IMR-90 (cell line): ENCODE results near the gene RPL6. TPM values are rescaled to one million over a fixed set of nuclear protein-coding genes. Genes with fewer than 3 reads are reported as not detected.
A peak's percentile ranks its signal among the peaks of the same experiment; 100 is the strongest.

Experiments
- ATAC-seq: fragments of 200-7000 bp; cut with Tn5 transposase; 2 replicates; pipeline ENCODE4 v1.9.1; 2020; ENCODE audit warnings: low read depth, mild to moderate bottlenecking, moderate library complexity
- BruUV-seq: library from RNA; stranded (reverse); fragments of 400-500 nt; replicated peaks from 2 replicates; lab custom pipeline; 2021; lab: Mats Ljungman, UMichigan
- CTCF ChIA-PET: fragments of 300-600 bp; formaldehyde crosslinking; extraction: SDS; loops from one replicate; lab custom pipeline; 2021; ENCODE audit warnings: antibody characterized with exemption; lab: Yijun Ruan, JAX
- POLR2A ChIA-PET: fragments of 300-600 bp; sonication (Branson Sonifier 250); formaldehyde crosslinking; loops from one replicate; lab custom pipeline; 2022; ENCODE audit warnings: antibody characterized with exemption; ENCODE audit not compliant: unreplicated experiment; lab: Charles Lee
- DNase-seq: peaks from one replicate; pipeline ENCODE4 v3.0.0; 2013
- H2AFZ ChIP-seq: replicated peaks from 2 replicates; pipeline ENCODE3; 2013; ENCODE audit warnings: low read length, mild to moderate bottlenecking; ENCODE audit not compliant: poor library complexity
- H2AK5ac ChIP-seq: 2 replicates; pipeline ENCODE4 v1.6.1; 2013; ENCODE audit warnings: low read depth, low read length, inconsistent platforms
- H2AK9ac ChIP-seq: replicated peaks from 2 replicates; pipeline ENCODE3; 2013; ENCODE audit warnings: mild to moderate bottlenecking, low read depth, low read length, moderate library complexity; ENCODE audit not compliant: poor library complexity
- H2BK120ac ChIP-seq: 2 replicates; pipeline ENCODE4 v1.6.1; 2013; ENCODE audit warnings: low read depth, low read length, inconsistent platforms
- H2BK15ac ChIP-seq: 3 replicates; pipeline ENCODE4 v1.6.1; 2013; ENCODE audit warnings: low read depth, low read length, inconsistent platforms
- H2BK20ac ChIP-seq: 2 replicates; pipeline ENCODE4 v1.6.1; 2013; ENCODE audit warnings: low read depth, mild to moderate bottlenecking, inconsistent platforms, low read length, moderate library complexity
- H2BK5ac ChIP-seq: 2 replicates; pipeline ENCODE4 v1.6.1; 2013; ENCODE audit warnings: mild to moderate bottlenecking, low read depth, low read length, inconsistent platforms; ENCODE audit not compliant: poor library complexity, severe bottlenecking
- H3K14ac ChIP-seq: replicated peaks from 2 replicates; pipeline ENCODE4 v1.6.1; 2013; ENCODE audit warnings: low read depth, low read length, inconsistent platforms
- H3K18ac ChIP-seq: 2 replicates; pipeline ENCODE4 v1.6.1; 2013; ENCODE audit warnings: low read depth, low read length, control low read depth
- H3K23ac ChIP-seq: 2 replicates; pipeline ENCODE4 v1.6.1; 2013; ENCODE audit warnings: low read depth, low read length, inconsistent platforms
- H3K27ac ChIP-seq: 2 replicates; pipeline ENCODE4 v1.5.1; 2013; ENCODE audit warnings: mild to moderate bottlenecking, control low read depth, low read length; ENCODE audit not compliant: insufficient read depth
- H3K27me3 ChIP-seq: 2 replicates; pipeline ENCODE4 v1.6.1; 2013; ENCODE audit warnings: low read length; ENCODE audit not compliant: control insufficient read depth, insufficient read depth
- H3K36me3 ChIP-seq: 2 replicates; pipeline ENCODE4 v1.6.1; 2013; ENCODE audit warnings: low read length, mixed read lengths; ENCODE audit not compliant: control insufficient read depth, insufficient read depth
- H3K4ac ChIP-seq: 2 replicates; pipeline ENCODE4 v1.6.1; 2013; ENCODE audit warnings: low read depth, low read length, inconsistent platforms
- H3K4me1 ChIP-seq: 2 replicates; pipeline ENCODE4 v1.6.1; 2013; ENCODE audit warnings: low read length, mixed read lengths; ENCODE audit not compliant: control insufficient read depth, insufficient read depth
- H3K4me2 ChIP-seq: 2 replicates; pipeline ENCODE4 v1.6.1; 2013; ENCODE audit warnings: low read depth, mild to moderate bottlenecking, control low read depth, low read length, moderate library complexity
- H3K4me3 ChIP-seq: 2 replicates; pipeline ENCODE4 v1.5.1; 2013; ENCODE audit warnings: low read depth, mild to moderate bottlenecking, control low read depth, low read length, moderate library complexity; ENCODE audit not compliant: insufficient read depth
- H3K56ac ChIP-seq: 2 replicates; pipeline ENCODE4 v1.6.1; 2013; ENCODE audit warnings: low read length, inconsistent platforms; ENCODE audit not compliant: insufficient read depth; ENCODE audit errors: extremely low read depth
- H3K79me1 ChIP-seq, 2 experiments: 2 replicates each; pipeline ENCODE4 v1.6.1; 2013; ENCODE audit warnings: low read length in 2 of 2, inconsistent platforms in 1 of 2, low read depth in 1 of 2
- H3K9ac ChIP-seq: 2 replicates; pipeline ENCODE4 v1.6.1; 2013; ENCODE audit warnings: low read depth, low read length, control low read depth
- H3K9me1 ChIP-seq: 2 replicates; pipeline ENCODE4 v1.6.1; 2013; ENCODE audit warnings: low read length, inconsistent platforms; ENCODE audit not compliant: insufficient read depth
- H3K9me3 ChIP-seq: 2 replicates; pipeline ENCODE4 v1.6.1; 2013; ENCODE audit warnings: low read length; ENCODE audit not compliant: control insufficient read depth, insufficient read depth
- H4K20me1 ChIP-seq: 2 replicates; pipeline ENCODE4 v1.6.1; 2013; ENCODE audit warnings: low read length, inconsistent platforms; ENCODE audit not compliant: insufficient read depth
- H4K5ac ChIP-seq: 2 replicates; pipeline ENCODE4 v1.6.1; 2013; ENCODE audit warnings: mild to moderate bottlenecking, low read depth, low read length, control low read depth
- H4K8ac ChIP-seq, 2 experiments: 2 replicates each; pipeline ENCODE4 v1.6.1; 2013; ENCODE audit warnings: low read depth in 2 of 2, low read length in 2 of 2, control low read depth in 1 of 2, inconsistent platforms in 1 of 2
- H4K91ac ChIP-seq: 2 replicates; pipeline ENCODE4 v1.6.1; 2013; ENCODE audit warnings: low read depth, low read length, inconsistent platforms; ENCODE audit not compliant: insufficient read depth
- CEBPB ChIP-seq: IDR thresholded peaks from 2 replicates; pipeline ENCODE4 v1.6.1; 2012; ENCODE audit warnings: low read depth, low read length, improper control_type of control experiment
- MAZ ChIP-seq: IDR thresholded peaks from 2 replicates; pipeline ENCODE4 v1.6.1; 2012; ENCODE audit warnings: low read depth, mild to moderate bottlenecking, low read length, improper control_type of control experiment, moderate library complexity, borderline replicate concordance
- WGBS, 2 experiments: methylation state at CpG; one replicate each; pipeline versions ENCODE4 v1.1.5 to v1.1.7; 2013; ENCODE audit warnings: missing lambda C conversion rate in 2 of 2; ENCODE audit not compliant: insufficient read length in 1 of 2; ENCODE audit errors: extremely low coverage in 2 of 2; 5-methylcytosine and 5-hydroxymethylcytosine counted together
- dilution Hi-C: fragments of 300-500 bp; cut with HindIII; formaldehyde crosslinking; loops from one replicate; pipeline ENCODE4 v1.14.3; 2018; ENCODE audit warnings: low sequenced_read_pairs; ENCODE audit not compliant: unreplicated experiment
- in situ Hi-C: fragments of 300-500 bp; cut with MboI; formaldehyde crosslinking; loops from 3 replicates; pipeline ENCODE4 v1.14.3; 2019; ENCODE audit warnings: low sequenced_read_pairs, inconsistent platforms, mixed read lengths
- intact Hi-C: fragments of 100-400 bp; cut with micrococcal nuclease; formaldehyde crosslinking; loops from 2 replicates; pipeline ENCODE4 v1.10.0; 2022
- polyA plus RNA-seq, 3 experiments: library from polyadenylated mRNA; depleted of rRNA; stranded (reverse); fragments of >200 nt; gene quantifications; 2 replicates each; pipeline ENCODE4 v1.2.3, GENCODE V29; 2012; ENCODE audit warnings: low replicate concordance in 1 of 3
- total RNA-seq: library from RNA; depleted of rRNA; stranded (reverse); fragments of >200 nt; gene quantifications from 2 replicates; pipeline ENCODE4 v1.2.3, GENCODE V29; 2012
- TF ChIP-seq, protein P1 (sequence below): fragments of 150-350 bp; IDR thresholded peaks from 2 replicates; pipeline ENCODE4 v1.6.1; 2017; ENCODE audit warnings: mild to moderate bottlenecking, antibody characterized with exemption, low read length, low read depth

The RPL6 gene
- total and polyA plus RNA-seq, 2 of the 4 experiments (the other 2 are of a cell fraction): 1,317 to 1,694 TPM

- WGBS, 2 experiments: no CpG with 5 or more reads among the region's 3 CpGs
- peak overlapping the region; percentile 45 for H2AFZ ChIP-seq
- H3K23ac ChIP-seq: no peak overlapping the region
- no TSS peak for BruUV-seq
- no peak overlapping the region for H2BK120ac ChIP-seq
- H4K20me1 ChIP-seq: no peaks in the 10 kb centered on the region
- ChIA-PET CTCF (interaction anchor here (0.5 to 1.6 kb wide), 10 partner anchors 10 to 467 kb away, joined by 3 to 13 read pairs (median 3); no protein-coding TSS in a partner anchor), POLR2A (interaction anchor here (0.6 kb wide), 1 partner anchor 1755 kb away, joined by 4 read pairs; no protein-coding TSS in a partner anchor)
- intact Hi-C loops: loop anchor here (1.0 to 10.0 kb wide), 5 partner anchors 92 to 441 kb away; partner anchors contain the start of gene NAA25
- H2BK5ac ChIP-seq: peak overlapping the region; percentile 39
- H3K27ac ChIP-seq: no peak overlapping the region; the same call in 1 of the 2 replicates
- in situ Hi-C loops: loop anchor here (5.0 to 10.0 kb wide), 2 partner anchors 122 to 189 kb away; no protein-coding TSS in a partner anchor
- H3K79me1 ChIP-seq: peaks cover 0 to 5% of the 10 kb centered on the region in 2 experiments; a peak in 1 of 4 replicates
- ATAC-seq: peak; percentile 5; the same call in 1 of the 2 replicates
- no peak overlapping the region; the same call in 1 of the 2 replicates for H3K4ac ChIP-seq
- TF ChIP-seq CEBPB: peak; percentile 81
- TF ChIP-seq, protein P1, sequence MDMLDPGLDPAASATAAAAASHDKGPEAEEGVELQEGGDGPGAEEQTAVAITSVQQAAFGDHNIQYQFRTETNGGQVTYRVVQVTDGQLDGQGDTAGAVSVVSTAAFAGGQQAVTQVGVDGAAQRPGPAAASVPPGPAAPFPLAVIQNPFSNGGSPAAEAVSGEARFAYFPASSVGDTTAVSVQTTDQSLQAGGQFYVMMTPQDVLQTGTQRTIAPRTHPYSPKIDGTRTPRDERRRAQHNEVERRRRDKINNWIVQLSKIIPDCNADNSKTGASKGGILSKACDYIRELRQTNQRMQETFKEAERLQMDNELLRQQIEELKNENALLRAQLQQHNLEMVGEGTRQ: no peak
- TF ChIP-seq MAZ: peak; percentile 47; the same call in 1 of the 2 replicates
- H2AK5ac ChIP-seq: no peak overlapping the region
- no peaks in the 10 kb centered on the region for H3K36me3 ChIP-seq
- H3K4me3 ChIP-seq: no peak overlapping the region
- dilution Hi-C loops: no loop called here
- H3K14ac ChIP-seq: no peak overlapping the region
- no peaks in the 10 kb centered on the region for H3K9me3 ChIP-seq
- H4K91ac ChIP-seq: no peak overlapping the region
- no peak overlapping the region for H3K56ac ChIP-seq
- peaks cover 5% of the 10 kb centered on the region for H3K9me1 ChIP-seq
- no peak overlapping the region for H3K18ac ChIP-seq
- H3K27me3 ChIP-seq: no peaks in the 10 kb centered on the region
- H3K4me1 ChIP-seq: 0 out of 2 replicates have a peak, but pooled peaks cover 2% of the 10 kb centered on the region
- H2AK9ac ChIP-seq: no peak overlapping the region
- no peak overlapping the region for H3K4me2 ChIP-seq
- peak; percentile 84 for DNase-seq
- H4K5ac ChIP-seq: 0 out of 2 replicates have a peak overlapping the region, but pooled peaks have one; percentile 1
- no peak overlapping the region for H2BK20ac ChIP-seq
- no peak overlapping the region for H3K9ac ChIP-seq
- H2BK15ac ChIP-seq: no peak overlapping the region
- H4K8ac ChIP-seq: peak overlapping the region; percentile 3 to 4; a peak in 2 of 4 replicates
These were observed 22.7 kb downstream of the RPL6 start for GRCh38 chr12:112386726-112387125.
